Fibroblast of the aortic adventitia (primary cell): ENCODE measurements around the gene TCN2. TPM values are rescaled to one million over a fixed set of nuclear protein-coding genes. Genes with fewer than 3 reads are reported as not detected.
"Not testable (repeated sequence)": the region's sequence is repeated elsewhere in the genome, so short reads cannot be mapped to it uniquely, and the experiment has no call there.

Experiments used
- DNase-seq: peaks from one replicate; pipeline ENCODE4 v3.0.0-alpha.2; 2010; ENCODE audit warnings: low read depth
- H3K4me3 ChIP-seq: 2 replicates; pipeline ENCODE4 v1.5.1; 2011; ENCODE audit warnings: low read depth, mild to moderate bottlenecking, control low read depth, low read length, moderate library complexity
- CTCF ChIP-seq: IDR thresholded peaks from 2 replicates; pipeline ENCODE4 v1.5.1; 2011; ENCODE audit warnings: mild to moderate bottlenecking, low read length, control low read depth, inconsistent platforms; ENCODE audit not compliant: insufficient read depth
- total RNA-seq: library from RNA; depleted of rRNA; stranded (reverse); fragments of >200 nt; gene quantifications from 2 replicates; pipeline ENCODE4 v1.2.3, GENCODE V29; 2012; ENCODE audit warnings: low replicate concordance

The TCN2 gene
- total RNA-seq: 13.9 and 17.7 TPM in 2 replicates

- peak; percentile 9 for TF ChIP-seq CTCF
- H3K4me3 ChIP-seq: peak within 1 kb of the TSS; percentile 67
- peak; percentile 59 for DNase-seq
Measured at GRCh38 chr22:30606455-30607299, at the start of gene TCN2. Gene TCN2 (plus strand): TSS chr22:30607174. CDS start chr22:30607332, 158 bp downstream.

- H3K4me3 ChIP-seq: no peak overlapping the region
- TF ChIP-seq CTCF: no peak
- DNase-seq: no peak
Measured at GRCh38 chr22:30557243-30557642, 49.7 kb upstream of the TCN2 start.

- no peak for DNase-seq
- TF ChIP-seq CTCF: no peak
- H3K4me3 ChIP-seq: no peak overlapping the region
Measured at GRCh38 chr22:30559889-30560288, 47.1 kb upstream of the TCN2 start.

DNA sequence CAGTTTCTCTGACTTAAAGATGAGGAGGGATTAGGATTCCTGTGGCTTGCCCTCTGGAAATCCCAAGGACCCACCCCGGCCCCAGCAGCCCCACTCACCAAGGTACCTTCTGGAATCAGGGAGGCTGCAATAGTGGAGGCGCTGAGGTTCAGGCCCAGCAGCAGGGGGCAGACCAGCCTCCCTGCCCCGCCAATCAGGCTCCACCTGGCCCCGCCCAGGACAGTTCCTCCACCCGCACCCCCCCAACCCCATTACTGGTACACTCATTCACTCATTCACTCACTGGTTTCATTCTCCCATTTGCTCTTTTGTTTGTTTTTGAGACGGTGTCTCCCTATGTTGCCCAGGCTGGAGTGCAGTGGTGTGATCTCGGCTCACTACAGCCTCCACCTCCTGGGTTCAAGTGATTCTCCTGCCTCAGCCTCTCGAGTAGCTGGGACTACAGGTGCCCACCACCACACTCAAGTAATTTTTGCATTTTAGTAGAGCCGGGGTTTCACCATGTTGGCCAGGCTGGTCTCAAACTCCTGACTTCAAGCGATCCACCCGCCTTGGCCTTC lies 46.3 kb upstream of the TCN2 start:
- not testable (repeated sequence) for DNase-seq

GRCh38 chr22:30561402-30562189 lies 45.4 kb upstream of the TCN2 start:
- no peak for DNase-seq

More for the DNA sequence above, 46.3 kb upstream of the TCN2 start:
- not testable (repeated sequence) for H3K4me3 ChIP-seq

DNA sequence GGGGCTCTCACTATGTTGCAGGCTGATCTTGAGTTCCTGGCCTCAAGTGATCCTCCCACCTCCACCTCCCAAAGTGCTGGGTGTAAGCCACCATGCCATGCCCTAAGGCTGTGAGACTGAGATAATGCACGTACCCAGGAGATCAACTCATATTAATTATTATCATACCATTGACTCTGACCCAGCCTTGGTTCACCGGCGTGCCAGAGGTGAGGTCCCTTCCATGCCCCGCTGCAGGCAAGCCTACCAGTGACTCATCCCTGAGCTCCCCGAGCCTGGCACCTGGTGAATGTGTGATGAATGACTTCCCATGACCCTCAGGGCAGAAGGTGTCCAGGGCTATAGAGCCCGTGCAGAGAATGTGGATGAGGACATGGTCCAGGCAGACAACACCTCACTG lies 44.6 kb upstream of the TCN2 start:
- no peak for TF ChIP-seq CTCF
- DNase-seq: no peak
- H3K4me3 ChIP-seq: no peak overlapping the region

More at GRCh38 chr22:30561402-30562189, 45.4 kb upstream of the TCN2 start:
- TF ChIP-seq CTCF: no peak
- no peak overlapping the region for H3K4me3 ChIP-seq
